Mucosa of stomach (tissue), 1 donor: ENCODE measurements around the gene ENO4.

ENCODE experiments used
- H3K27me3 ChIP-seq: one replicate; pipeline ENCODE4 v1.7.0; 2013; ENCODE audit warnings: mild to moderate bottlenecking, low read length; ENCODE audit not compliant: control insufficient read depth, insufficient read depth
- H3K36me3 ChIP-seq: one replicate; pipeline ENCODE4 v1.7.0; 2013; ENCODE audit warnings: low read length; ENCODE audit not compliant: control insufficient read depth, insufficient read depth
- H3K4me1 ChIP-seq: one replicate; pipeline ENCODE4 v1.7.0; 2013; ENCODE audit warnings: mild to moderate bottlenecking, low read length; ENCODE audit not compliant: control insufficient read depth, insufficient read depth
- H3K4me3 ChIP-seq: one replicate; pipeline ENCODE4 v1.7.0; 2013; ENCODE audit warnings: low read length
- H3K9ac ChIP-seq: one replicate; pipeline ENCODE4 v1.7.0; 2013; ENCODE audit warnings: mild to moderate bottlenecking, low read length, moderate library complexity
- H3K9me3 ChIP-seq: one replicate; pipeline ENCODE4 v1.7.0; 2013; ENCODE audit warnings: mild to moderate bottlenecking, low read length, moderate library complexity; ENCODE audit not compliant: control insufficient read depth
- donor health status: Pancreatic carcinoma.

Gene ENO4

GRCh38 chr10:116815641-116816415 is 33.5 kb upstream of the ENO4 start:
- no peaks in the 10 kb centered on the region for H3K36me3 ChIP-seq
- H3K4me1 ChIP-seq = no peaks in the 10 kb centered on the region
- no peak overlapping the region for H3K9ac ChIP-seq
- no peak overlapping the region for H3K4me3 ChIP-seq
- peaks cover 11% of the 10 kb centered on the region for H3K27me3 ChIP-seq
- no peaks in the 10 kb centered on the region for H3K9me3 ChIP-seq

- H3K9me3 ChIP-seq = no peaks in the 10 kb centered on the region
- H3K36me3 ChIP-seq = no peaks in the 10 kb centered on the region
- no peaks in the 10 kb centered on the region for H3K4me1 ChIP-seq
- no peak overlapping the region for H3K4me3 ChIP-seq
- peaks cover 11% of the 10 kb centered on the region for H3K27me3 ChIP-seq
- H3K9ac ChIP-seq = no peak overlapping the region
Observed at GRCh38 chr10:116817178-116817577, 32.1 kb upstream of the ENO4 start.

GRCh38 chr10:116817780-116818343 is 31.4 kb upstream of the ENO4 start:
- H3K4me3 ChIP-seq = no peak overlapping the region
- H3K36me3 ChIP-seq = no peaks in the 10 kb centered on the region
- H3K9me3 ChIP-seq = no peaks in the 10 kb centered on the region
- H3K4me1 ChIP-seq = no peaks in the 10 kb centered on the region
- peaks cover 11% of the 10 kb centered on the region for H3K27me3 ChIP-seq
- H3K9ac ChIP-seq = no peak overlapping the region

- Histone ChIP-seq H3K4me3 (no peak overlapping the region), H3K4me1 (no peaks in the 10 kb centered on the region), H3K27me3 (peaks cover 7% of the 10 kb centered on the region), H3K36me3 (no peaks in the 10 kb centered on the region), H3K9ac (no peak overlapping the region), H3K9me3 (no peaks in the 10 kb centered on the region)
Observed at GRCh38 chr10:116819999-116820677, 29.2 kb upstream of the ENO4 start.

GRCh38 chr10:116825901-116826300 is 23.4 kb upstream of the ENO4 start:
- H3K27me3 ChIP-seq = no peaks in the 10 kb centered on the region

GRCh38 chr10:116826803-116827202 is 22.5 kb upstream of the ENO4 start:
- Histone ChIP-seq H3K4me1 (no peaks in the 10 kb centered on the region), H3K9ac (no peak overlapping the region), H3K4me3 (no peak overlapping the region), H3K9me3 (no peaks in the 10 kb centered on the region), H3K27me3 (no peaks in the 10 kb centered on the region), H3K36me3 (no peaks in the 10 kb centered on the region)

More at GRCh38 chr10:116825901-116826300, 23.4 kb upstream of the ENO4 start:
- H3K4me3 ChIP-seq = no peak overlapping the region
- no peaks in the 10 kb centered on the region for H3K9me3 ChIP-seq
- H3K9ac ChIP-seq = no peak overlapping the region
- no peaks in the 10 kb centered on the region for H3K36me3 ChIP-seq
- no peaks in the 10 kb centered on the region for H3K4me1 ChIP-seq

- H3K4me1 ChIP-seq = no peaks in the 10 kb centered on the region
- H3K27me3 ChIP-seq = no peaks in the 10 kb centered on the region
- no peak overlapping the region for H3K9ac ChIP-seq
- H3K4me3 ChIP-seq = no peak overlapping the region
- no peaks in the 10 kb centered on the region for H3K36me3 ChIP-seq
- no peaks in the 10 kb centered on the region for H3K9me3 ChIP-seq
Observed at GRCh38 chr10:116827214-116827671, 22.1 kb upstream of the ENO4 start.

GRCh38 chr10:116828116-116828515 is 21.2 kb upstream of the ENO4 start:
- Histone ChIP-seq H3K4me3 (no peak overlapping the region), H3K36me3 (no peaks in the 10 kb centered on the region), H3K27me3 (no peaks in the 10 kb centered on the region), H3K4me1 (no peaks in the 10 kb centered on the region), H3K9ac (no peak overlapping the region), H3K9me3 (no peaks in the 10 kb centered on the region)

GRCh38 chr10:116829711-116830110 is 19.6 kb upstream of the ENO4 start:
- Histone ChIP-seq H3K36me3 (no peaks in the 10 kb centered on the region), H3K9me3 (no peaks in the 10 kb centered on the region), H3K4me3 (no peak overlapping the region), H3K9ac (no peak overlapping the region), H3K4me1 (no peaks in the 10 kb centered on the region), H3K27me3 (no peaks in the 10 kb centered on the region)

- H3K4me1 ChIP-seq = no peaks in the 10 kb centered on the region
- no peaks in the 10 kb centered on the region for H3K36me3 ChIP-seq
- H3K9ac ChIP-seq = no peak overlapping the region
- no peaks in the 10 kb centered on the region for H3K27me3 ChIP-seq
- no peak overlapping the region for H3K4me3 ChIP-seq
- H3K9me3 ChIP-seq = no peaks in the 10 kb centered on the region
Observed at GRCh38 chr10:116831086-116831485, 18.2 kb upstream of the ENO4 start.

GRCh38 chr10:116831790-116832189 is 17.5 kb upstream of the ENO4 start:
- H3K4me3 ChIP-seq = no peak overlapping the region
- H3K4me1 ChIP-seq = no peaks in the 10 kb centered on the region
- no peak overlapping the region for H3K9ac ChIP-seq
- H3K27me3 ChIP-seq = no peaks in the 10 kb centered on the region
- no peaks in the 10 kb centered on the region for H3K36me3 ChIP-seq
- no peaks in the 10 kb centered on the region for H3K9me3 ChIP-seq
